GM20431 (cell line): ENCODE data around the gene SNCAIP.
"Not testable (repeated sequence)": the region's sequence is repeated elsewhere in the genome, so short reads cannot be mapped to it uniquely, and the experiment has no call there.

ENCODE experiments used
- in situ Hi-C: fragments of 300-500 bp; cut with MseI, MboI; formaldehyde crosslinking; loops from one replicate; pipeline ENCODE4 v1.15.0; 2020; ENCODE audit warnings: low sequenced_read_pairs; ENCODE audit not compliant: unreplicated experiment

Gene SNCAIP

DNA sequence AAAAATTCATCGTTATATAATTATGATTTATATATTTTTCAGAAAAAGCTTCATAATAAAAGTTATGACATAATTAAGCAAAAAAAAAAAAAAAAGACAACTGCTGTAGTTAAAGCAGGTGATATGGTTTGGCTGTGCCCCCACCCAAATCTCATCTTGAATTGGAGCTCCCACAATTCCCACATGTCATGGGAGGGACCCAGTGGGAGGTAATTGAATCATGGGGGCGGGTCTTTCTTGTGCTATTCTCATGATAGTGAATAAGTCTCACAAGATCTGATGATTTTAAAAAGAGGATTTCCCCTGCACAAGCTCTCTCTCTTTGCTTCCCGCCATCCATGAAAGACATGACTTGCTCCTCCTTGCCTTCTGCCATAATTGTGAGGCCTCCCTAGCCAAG lies 41.3 kb downstream of the SNCAIP start:
- in situ Hi-C loops, result not testable (repeated sequence)

DNA sequence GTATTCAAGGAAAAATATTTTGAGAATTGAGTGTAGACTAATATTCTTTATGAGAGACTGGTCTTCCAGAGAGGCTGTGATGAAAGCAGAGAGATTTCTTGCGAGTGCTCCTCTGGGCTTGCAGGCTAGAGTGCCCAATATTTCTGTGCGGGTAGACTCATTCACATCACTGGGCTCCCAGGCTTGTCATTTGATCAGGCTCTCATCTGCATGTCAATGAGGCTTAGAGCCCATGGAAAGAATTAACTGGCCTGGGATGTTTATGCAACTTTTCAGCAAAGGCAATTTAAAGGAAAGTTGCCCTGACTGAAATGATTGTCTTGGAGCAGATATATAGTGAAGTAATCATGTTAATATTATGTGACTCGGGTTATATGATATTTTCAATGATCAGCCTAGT lies 42.3 kb downstream of the SNCAIP start:
- in situ Hi-C loops, result no loop called here

DNA sequence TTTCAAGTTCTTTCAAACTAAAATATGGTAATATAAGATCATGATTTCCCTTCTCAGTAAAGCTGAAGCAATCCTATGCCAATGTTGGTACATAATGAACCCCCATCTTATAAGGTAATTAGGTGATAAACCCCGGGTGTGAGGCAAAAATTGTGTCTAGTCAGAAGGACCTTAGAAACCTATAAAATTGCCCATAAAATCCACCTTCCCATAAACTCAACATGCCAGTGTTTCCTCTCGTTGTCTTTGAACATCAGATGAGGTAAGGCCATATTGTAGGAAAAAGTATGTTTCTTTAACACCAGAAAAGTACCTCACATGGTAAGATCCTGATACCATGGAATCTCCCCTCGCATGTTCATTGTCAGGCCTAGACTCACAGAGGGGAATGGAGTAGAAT lies 43.3 kb downstream of the SNCAIP start:
- in situ Hi-C loops, result no loop called here

GRCh38 chr5:122356855-122357254 lies 44.8 kb downstream of the SNCAIP start:
- in situ Hi-C loops, result no loop called here

DNA sequence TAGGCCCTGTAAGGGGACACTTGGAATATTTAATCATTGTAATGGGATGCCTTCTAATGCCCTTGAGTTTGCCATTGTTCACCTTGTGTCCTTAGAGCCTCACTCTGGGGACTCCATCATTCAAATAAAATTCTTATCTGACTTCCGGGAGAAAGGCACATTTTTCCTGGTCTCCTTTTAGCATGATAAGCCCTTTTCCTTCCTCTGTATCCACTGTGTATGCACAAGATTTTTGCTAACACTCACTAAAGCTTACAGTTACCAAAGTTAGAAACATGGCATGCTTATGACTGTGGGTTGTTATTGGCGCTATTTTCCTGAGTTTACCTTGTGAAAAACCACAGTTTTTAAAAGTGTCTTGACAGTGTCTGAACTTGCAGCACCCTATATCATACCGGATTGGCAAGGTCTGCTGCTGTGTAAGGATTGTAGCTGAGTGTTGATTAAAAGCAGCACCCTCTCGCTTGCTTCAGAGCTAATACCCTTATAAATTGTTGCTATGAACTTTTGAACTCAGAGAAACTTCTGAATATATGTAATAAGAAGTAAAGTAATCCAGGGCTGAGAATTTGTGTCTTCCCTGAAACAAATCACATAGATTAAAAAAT lies 46.4 kb downstream of the SNCAIP start:
- in situ Hi-C loops, result no loop called here

GRCh38 chr5:122362361-122362760 lies 50.3 kb downstream of the SNCAIP start:
- in situ Hi-C loops, result no loop called here

DNA sequence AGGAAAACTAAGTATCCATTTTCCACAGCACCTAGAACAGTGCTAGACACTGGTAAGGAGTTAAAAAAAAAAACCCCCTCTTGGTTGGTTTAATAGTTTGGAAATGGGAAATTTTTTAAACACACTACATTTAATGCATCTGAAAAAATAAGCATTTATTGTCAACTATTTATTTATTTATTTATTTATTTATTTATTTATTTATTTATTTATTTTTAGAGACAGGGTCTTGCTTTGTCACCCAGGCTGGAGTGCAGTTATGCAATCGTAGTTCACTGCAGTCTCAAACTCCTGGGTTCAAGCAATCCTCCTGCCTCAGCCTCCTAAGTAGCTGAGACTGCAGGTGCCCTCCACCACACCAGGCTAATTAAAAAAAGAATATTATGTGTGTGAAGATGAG lies 51.6 kb downstream of the SNCAIP start:
- in situ Hi-C loops, result no loop called here

DNA sequence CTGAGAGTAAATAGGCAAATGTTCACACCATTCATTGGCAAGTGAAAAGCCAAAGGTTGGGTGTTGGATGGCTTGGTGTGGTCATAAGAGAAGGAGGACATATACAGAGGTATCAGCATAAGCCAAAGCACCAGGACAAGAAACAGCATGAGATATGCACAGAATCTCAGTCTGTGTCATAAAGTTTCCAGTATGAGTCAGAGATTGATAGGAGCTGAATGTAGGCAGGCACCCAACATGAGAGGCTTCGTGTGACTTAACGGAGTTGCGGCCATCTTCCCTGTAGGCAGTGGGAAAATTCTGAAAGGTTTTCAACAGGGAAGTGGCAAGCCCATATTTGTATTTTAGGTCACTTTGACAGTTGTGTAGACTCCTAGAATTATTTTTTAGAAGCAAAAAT lies 54.5 kb downstream of the SNCAIP start:
- in situ Hi-C loops, result no loop called here

DNA sequence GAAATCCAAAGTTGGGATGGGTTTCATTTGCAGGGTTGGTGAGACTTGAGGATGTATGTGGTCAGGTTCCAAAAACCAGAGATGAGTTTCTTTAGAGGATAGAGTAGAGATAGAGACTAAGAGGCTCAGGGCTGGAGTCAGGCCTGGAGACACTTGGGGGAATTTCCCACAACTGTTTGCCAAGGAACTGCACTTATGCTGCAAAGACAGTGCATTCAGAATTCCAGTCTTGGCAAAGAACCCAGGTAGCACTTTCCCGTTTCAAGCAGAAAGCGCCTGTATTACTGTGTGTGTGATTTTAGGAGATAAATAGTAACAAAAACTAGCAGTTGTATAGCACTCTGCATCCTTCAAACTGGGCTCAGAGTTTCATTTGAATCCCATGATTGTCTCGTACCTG lies 55.4 kb downstream of the SNCAIP start:
- in situ Hi-C loops, result no loop called here

DNA sequence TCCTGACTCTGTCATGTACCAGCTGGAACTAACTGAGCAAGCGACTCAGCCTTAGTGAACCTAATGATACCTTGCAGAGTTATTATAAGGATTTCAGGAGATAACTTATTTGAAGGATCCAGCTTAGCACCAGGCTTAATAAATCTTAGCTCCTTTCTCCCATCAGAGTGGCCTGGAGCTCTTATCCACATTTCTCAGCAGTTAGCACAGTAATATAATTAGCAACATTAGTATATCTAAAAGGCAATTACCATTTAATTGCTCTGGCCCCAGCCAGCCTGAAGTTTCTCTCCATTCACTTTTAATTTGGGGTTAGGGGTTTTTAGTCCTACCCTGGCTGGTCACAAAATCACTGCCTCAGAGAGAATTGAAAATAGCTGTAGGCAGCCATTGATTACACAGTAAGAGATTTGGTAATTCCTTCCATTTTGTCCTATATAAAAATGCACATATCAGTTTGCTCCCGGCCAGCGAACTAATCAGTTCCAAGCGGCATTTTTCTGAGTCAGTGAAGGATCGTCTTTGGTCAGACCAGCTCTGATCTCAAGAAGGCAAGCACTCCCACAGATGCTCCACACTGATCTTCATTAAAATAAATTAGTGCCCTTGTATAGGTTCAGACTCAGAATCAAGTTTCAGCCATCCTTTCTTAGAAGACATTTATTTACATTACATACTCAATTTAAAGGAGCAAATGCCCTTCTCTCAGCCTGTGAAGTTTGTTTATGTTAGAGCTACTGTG lies 56.6 kb downstream of the SNCAIP start:
- in situ Hi-C loops, result no loop called here

- in situ Hi-C loops, result no loop called here
These were observed 57.3 kb downstream of the SNCAIP start for GRCh38 chr5:122369253-122369815.

- in situ Hi-C loops, result no loop called here
These were observed 59.6 kb downstream of the SNCAIP start for GRCh38 chr5:122371511-122372151.

- in situ Hi-C loops, result no loop called here
These were observed 62.1 kb downstream of the SNCAIP start for GRCh38 chr5:122374110-122374509.

- in situ Hi-C loops, result no loop called here
These were observed 63.8 kb downstream of the SNCAIP start for GRCh38 chr5:122375801-122376200.

DNA sequence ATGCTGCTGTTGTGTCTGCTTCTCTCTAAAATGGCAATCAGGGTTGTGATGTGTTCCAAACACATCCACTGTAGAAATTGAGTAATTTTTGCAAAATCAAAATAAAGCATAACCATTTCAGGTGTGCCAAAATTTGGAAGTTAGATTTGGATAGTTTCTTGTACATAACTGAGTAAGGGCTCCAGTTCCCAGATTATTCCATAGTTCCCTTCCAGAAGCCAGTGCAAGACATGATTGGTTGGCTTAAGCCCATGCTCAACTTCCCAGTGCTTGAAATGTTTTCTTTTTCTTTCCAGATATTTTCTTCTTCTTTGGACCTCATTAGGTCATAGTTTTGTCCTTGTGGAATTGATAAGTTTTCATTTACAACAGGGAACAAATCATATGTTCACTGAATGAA lies 64.2 kb downstream of the SNCAIP start:
- in situ Hi-C loops, result no loop called here

DNA sequence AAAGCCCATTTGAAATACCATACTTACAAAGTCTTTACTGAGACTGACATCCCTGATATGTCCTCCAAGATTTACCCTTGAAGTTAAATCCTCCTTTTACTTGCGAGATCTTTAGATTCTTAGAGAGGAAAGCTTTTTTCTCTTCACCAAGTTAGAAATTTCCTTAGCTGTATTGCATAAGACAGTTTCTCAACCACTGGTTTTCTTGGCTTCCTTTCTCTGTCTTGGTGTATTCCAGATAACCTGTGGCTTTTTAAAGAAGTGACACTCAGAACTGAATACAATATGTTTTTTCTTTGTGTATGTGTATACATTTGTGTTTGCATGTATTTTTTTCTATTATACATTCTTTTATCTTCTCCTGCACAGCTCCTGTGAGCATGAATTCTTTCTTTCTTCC lies 65.0 kb downstream of the SNCAIP start:
- in situ Hi-C loops, result no loop called here

DNA sequence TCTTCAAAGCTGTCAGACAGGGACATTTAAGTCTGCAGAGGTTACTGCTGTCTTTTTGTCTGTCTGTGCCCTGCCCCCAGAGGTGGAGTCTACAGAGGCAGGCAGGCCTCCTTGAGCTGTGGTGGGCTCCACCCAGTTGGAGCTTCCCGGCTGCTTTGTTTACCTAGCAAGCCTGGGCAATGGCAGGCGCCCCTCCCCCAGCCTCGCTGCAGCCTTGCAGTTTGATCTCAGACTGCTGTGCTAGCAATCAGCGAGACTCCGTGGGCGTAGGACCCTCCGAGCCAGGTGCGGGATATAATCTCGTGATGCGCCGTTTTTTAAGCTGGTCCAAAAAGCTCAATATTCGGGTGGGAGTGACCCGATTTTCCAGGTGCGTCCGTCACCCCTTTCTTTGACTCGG lies 70.9 kb downstream of the SNCAIP start:
- in situ Hi-C loops, result not testable (repeated sequence)

- in situ Hi-C loops, result no loop called here
These were observed 72.8 kb downstream of the SNCAIP start for GRCh38 chr5:122384739-122385235.

DNA sequence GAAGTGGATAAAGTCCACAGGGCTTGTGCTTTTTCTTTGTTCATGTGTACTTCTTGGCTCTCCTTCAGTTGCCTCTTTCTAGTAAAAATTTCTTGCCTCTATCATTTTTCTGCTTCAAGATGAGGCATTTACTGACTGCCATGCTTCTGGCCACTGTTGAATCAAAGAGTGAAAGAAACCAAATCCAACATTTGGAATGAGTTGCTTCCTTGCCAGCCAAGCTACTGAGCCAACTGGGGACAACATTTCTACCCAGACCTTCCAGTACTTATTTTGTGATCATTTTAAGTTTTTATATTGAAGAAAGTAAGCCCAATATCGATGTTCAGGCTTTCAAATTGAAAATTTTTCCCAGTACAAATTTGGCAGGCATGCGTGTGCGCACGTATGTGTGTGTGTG lies 73.2 kb downstream of the SNCAIP start:
- in situ Hi-C loops, result no loop called here

DNA sequence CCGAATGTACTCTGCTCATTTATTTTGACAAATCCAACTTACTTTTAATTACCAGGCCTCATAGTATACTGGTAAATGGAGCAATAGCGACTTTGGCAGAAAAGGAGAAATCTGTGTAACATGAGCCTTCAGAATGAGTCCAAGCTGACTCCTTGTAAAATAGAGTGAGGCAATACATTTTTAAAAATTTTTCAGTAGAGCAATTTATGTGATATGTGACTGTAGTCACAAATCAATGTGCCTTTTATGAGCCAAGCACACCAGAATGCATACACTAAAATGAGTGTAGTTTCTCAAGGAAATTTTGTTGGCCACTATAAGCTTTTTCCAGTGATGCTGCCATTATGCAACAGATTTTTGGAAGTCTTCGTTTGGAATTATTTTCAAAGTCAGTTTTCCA lies 73.8 kb downstream of the SNCAIP start:
- in situ Hi-C loops, result no loop called here

DNA sequence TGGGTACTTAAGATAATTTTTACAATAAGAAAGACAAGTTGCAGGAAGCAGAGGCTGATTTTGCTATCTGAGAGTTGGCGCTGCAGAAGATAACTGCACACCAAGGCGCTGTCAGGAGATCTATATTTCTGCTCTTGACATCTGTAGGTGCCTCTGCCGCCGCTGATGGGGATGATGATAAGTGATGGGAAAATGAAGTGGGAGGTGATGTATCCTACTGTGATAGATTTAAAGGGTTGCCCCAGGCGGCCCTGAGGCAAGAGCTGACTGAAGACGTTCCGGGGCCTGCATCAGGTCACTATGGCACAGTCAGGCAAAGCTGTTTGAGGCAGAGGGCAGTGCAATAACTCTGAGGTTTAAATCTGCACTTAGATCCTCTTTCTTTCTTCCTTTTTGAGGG lies 78.1 kb downstream of the SNCAIP start:
- in situ Hi-C loops, result no loop called here
